C4-2B (cell line): ENCODE measurements around the gene FGGY.

Experiments
- H3K27ac ChIP-seq: fragments of 450-650 bp; 2 replicates; pipeline ENCODE4 v1.5.1; 2017
- ZFX ChIP-seq: fragments of 450-650 bp; IDR thresholded peaks from 2 replicates; pipeline ENCODE4 v1.6.1; 2017
- TF ChIP-seq, protein P1 (sequence below): fragments of 450-650 bp; conservative IDR thresholded peaks from 2 replicates; pipeline ENCODE4 v1.5.1; 2017; ENCODE audit warnings: mild to moderate bottlenecking

Gene FGGY

DNA sequence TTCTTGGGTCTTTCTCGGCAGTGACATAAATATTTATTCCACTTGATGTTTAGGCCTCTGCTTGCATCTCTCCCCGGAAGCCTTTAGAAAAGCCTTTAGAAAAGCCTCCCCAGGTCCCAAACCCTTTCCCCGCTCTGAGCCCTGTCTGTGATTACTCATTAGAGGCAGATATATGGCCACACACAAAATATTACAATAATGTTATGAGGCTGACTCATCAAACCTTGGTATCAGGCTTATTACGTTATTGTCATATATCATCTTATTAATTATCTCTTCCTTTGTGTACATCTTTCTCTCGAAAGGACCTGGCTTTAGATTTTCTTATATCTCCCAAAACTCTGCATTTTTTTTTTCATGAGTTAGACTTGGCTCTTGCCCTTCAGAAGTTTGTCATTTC, 69.5 kb downstream of the FGGY start:
- TF ChIP-seq ZFX, result no peak
- TF ChIP-seq, protein P1, sequence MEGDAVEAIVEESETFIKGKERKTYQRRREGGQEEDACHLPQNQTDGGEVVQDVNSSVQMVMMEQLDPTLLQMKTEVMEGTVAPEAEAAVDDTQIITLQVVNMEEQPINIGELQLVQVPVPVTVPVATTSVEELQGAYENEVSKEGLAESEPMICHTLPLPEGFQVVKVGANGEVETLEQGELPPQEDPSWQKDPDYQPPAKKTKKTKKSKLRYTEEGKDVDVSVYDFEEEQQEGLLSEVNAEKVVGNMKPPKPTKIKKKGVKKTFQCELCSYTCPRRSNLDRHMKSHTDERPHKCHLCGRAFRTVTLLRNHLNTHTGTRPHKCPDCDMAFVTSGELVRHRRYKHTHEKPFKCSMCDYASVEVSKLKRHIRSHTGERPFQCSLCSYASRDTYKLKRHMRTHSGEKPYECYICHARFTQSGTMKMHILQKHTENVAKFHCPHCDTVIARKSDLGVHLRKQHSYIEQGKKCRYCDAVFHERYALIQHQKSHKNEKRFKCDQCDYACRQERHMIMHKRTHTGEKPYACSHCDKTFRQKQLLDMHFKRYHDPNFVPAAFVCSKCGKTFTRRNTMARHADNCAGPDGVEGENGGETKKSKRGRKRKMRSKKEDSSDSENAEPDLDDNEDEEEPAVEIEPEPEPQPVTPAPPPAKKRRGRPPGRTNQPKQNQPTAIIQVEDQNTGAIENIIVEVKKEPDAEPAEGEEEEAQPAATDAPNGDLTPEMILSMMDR, result no peak
- H3K27ac ChIP-seq, result no peak overlapping the region

DNA sequence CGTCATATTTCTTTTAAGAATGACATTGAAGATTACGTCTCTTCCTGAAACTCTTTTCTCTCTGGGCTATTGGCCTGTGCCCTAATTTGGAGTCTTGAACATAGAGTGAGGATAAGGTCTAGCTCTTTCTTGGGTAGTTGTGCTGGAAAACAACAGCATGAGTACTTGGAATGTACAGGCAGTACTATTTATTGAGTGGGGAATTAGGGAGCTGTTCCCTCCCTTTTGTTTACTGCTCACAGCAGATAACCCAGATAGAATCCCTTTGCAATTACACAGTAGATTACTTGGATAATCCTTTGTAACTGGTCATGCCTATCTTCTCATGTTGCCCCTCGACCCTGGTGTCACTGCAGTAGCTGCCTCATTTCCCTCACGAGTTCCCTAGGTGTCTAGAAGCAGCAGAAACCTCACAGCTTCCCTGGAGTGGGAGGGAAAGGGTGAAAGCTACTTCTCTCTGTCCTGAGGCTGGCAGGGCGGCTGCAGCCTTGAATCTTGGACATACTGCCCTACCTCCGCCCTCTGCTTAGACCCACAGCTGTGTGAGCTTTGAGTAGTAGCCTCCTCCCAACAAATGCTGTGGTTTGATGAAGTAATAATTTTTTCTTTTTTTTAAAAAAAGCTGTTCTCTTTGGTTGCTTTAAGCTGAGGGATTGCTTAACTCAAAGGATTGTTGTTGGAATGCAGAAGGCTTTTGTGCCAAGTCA, 70.6 kb downstream of the FGGY start:
- TF ChIP-seq, protein P1, result no peak
- no peak for TF ChIP-seq ZFX
- no peak overlapping the region for H3K27ac ChIP-seq

DNA sequence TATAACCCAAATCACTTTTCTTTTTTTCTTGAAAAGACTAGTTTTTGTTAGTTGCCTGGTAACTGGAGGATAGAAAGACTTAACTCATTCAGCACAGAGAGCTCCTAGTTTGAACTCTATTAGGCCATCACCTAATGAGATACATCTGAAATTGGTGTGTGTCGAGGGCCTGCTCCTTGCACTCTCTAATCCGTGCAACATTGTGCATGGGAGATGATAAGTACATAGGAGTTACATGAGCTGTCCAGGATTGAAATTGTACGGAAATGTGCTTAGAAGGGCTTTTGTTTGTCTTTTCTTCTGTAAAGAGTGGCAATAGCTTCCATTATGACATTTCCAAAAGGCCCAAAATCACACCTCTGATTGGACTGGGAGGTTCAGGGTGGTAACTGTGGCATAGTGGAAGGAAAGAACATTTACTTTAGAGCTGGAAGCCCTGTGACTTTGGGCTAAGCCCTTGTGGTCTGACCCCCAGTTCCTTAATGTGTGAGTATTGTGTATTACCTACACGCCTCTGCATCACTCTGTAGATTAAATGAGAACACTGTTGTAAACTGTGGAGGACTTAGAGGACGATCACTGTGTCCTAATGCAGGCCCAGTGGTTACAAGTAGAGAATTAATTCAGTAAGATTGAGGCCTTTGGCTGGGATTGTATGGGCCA, 71.2 kb downstream of the FGGY start:
- TF ChIP-seq, protein P1, result no peak
- no peak for TF ChIP-seq ZFX
- no peak overlapping the region for H3K27ac ChIP-seq

DNA sequence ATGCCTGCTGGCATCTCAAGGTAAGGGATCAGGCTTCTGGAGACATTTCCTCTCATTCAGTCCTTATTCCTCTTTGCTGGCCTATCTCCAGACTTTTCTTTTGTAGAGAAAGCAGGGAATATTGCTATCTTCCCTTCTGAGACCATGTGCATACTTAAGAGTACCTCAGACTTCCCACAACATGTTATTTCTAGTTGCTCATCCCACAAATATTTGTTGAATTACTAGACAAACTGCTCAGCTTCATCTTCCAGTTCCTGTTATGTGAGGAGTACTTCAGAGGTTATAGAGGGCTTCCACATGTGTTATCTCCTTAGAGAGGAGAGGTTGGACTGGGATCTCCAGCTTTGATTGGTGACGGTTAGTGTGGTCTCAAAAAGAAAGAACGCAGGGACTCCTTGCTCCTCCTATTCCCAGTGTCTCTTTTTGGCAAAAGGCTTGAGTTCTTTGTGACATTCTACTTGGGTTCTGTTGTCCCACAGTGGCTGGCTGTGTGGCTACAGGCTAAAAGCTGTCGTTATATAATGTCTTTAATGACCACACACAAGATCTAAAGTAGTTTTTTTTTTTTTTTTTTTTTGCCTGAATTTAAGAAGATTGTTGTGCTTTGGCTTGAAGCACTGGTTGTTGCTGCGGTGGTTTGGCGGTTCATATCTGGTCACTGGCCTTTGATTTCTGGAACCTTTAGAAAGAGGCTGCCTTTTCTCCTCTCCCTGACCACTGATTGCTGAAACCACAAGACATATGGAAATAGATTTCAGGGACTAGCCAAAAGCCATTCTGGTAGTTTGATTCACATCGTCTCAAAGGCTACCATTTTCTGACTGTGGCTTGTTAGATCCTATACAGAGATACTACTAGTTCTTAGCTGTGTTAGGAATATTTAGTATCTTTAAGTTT, 78.7 kb downstream of the FGGY start:
- H3K27ac ChIP-seq, result no peak overlapping the region
- TF ChIP-seq ZFX, result no peak
- TF ChIP-seq, protein P1, result no peak

DNA sequence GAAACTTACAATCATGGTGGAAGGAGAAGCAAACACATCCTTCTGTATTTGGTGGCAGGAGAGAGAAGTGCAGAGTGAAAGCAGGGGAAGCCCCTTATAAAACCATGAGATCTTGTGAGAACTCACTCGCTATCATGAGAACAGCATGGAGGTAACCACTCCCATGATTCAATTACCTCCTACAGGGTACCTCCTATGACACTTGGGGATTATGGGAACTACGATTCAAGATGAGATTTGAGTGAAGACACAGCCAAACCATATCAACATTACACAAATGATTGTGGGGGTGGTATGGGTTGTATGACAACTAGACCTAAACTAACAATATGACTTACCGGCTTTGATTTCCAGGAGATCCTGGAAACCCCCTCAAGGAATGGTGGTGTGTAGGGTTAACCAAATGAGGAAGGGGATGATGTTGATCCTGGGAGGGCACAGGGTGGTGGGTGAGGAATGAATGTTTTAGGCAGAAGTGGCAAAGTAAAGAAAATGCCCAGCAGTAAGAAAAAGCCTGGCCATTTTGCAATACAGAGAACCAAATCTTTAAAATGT, 80.5 kb downstream of the FGGY start:
- no peak overlapping the region for H3K27ac ChIP-seq
- TF ChIP-seq ZFX, result no peak

DNA sequence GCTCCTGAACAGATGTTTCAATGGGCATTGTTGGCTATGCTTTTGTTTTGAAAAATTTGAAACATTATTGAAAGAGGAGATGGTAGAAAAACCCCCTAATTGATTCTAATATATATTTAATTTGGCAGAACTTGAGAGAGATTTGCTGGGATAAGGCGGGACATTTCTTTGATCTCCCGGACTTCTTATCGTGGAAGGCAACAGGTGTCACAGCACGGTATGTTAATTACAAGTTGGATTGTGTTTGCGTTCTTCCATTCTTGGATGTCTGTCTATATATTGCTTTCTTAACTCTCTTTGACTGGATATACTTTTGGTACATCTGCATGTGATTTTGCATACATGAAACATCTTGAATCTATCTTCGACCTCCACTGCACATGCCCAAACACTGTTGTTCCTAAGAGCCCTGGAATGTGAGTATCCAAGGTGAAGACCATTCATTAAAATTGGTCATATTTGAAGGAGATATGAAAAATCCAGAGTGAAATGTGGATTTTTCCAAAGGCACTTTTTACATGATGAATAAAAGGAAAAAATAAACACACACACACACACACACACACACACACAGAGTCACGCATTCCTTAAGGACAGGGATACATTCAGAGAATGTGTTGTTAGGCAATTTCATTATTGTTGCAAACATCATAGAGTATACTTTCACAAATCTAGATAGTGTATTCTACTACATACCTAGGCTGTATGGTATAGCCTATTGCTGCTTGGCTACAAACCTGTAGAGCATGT, 81.9 kb downstream of the FGGY start:
- H3K27ac ChIP-seq, result no peak overlapping the region
- TF ChIP-seq, protein P1, result no peak
- TF ChIP-seq ZFX, result no peak

DNA sequence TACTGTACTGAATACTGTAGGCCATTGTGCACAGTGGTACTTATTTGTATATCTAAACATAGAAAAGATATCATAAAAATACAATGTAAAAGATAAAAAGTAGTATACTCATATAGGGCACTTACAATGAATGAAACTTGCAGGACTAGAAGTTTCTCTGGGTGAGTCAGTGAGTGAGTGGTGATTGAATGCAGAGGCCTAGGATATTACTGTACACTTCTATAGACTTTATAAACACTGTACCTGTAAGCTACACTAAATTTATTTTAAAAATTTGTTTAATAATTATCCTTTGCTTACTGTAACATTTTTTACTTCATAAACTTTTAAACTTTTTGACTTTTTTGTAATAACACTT, 82.5 kb downstream of the FGGY start:
- no peak overlapping the region for H3K27ac ChIP-seq
- TF ChIP-seq, protein P1, result no peak
- TF ChIP-seq ZFX, result no peak
